ENCODE data around the gene TVP23C.
A peak's percentile ranks its signal among the peaks of the same experiment; 100 is the strongest.

The TVP23C gene

DNA sequence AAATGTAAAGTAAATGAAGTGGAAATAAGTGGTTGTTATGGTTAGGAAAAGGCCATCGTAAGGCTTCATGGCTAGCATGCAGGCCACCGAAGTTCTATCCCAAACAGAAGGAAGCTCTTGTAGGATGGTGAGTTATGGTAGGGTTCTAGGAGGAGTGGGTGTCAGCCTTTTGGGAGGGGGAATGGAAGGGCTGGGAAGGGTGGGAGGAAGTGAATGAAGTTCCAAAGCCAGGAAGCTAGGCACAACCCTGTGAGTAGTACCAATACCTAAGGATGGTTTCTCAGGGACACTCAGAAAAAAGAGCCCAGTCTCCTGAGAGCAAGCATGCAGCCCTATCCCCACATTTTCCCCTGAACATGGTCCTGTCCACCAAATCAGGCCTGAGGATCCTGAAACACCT lies 59.6 kb downstream of the TVP23C start:
- no peaks in the 10 kb centered on the region for H3K36me3 ChIP-seq (ENCODE audit: control insufficient read depth, insufficient read depth, low read length)
- H3K27me3 ChIP-seq (replicated peaks; ENCODE audit: control insufficient read depth, insufficient read depth, low read length), result no peaks in the 10 kb centered on the region
- no peak for TF ChIP-seq CTCF (IDR thresholded peaks at IDR 0.05; ENCODE audit: insufficient read depth, low read length, poor library complexity, severe bottlenecking)
- no peak overlapping the region for H3K4me3 ChIP-seq (replicated peaks; ENCODE audit: low read depth, low read length)
- no peak for DNase-seq (ENCODE audit: extremely low read depth, insufficient read length)

- DNase-seq (ENCODE audit: extremely low read depth, insufficient read length), result peak; percentile 42
- peak; percentile 92 for TF ChIP-seq CTCF (IDR thresholded peaks at IDR 0.05; ENCODE audit: insufficient read depth, low read length, poor library complexity, severe bottlenecking)
- Histone ChIP-seq H3K4me3 (replicated peaks; ENCODE audit: low read depth, low read length) (no peak overlapping the region), H3K27me3 (replicated peaks; ENCODE audit: control insufficient read depth, insufficient read depth, low read length) (no peaks in the 10 kb centered on the region), H3K36me3 (ENCODE audit: control insufficient read depth, insufficient read depth, low read length) (no peaks in the 10 kb centered on the region)
Observed at GRCh38 chr17:15502369-15503112, 60.7 kb downstream of the TVP23C start.

DNA sequence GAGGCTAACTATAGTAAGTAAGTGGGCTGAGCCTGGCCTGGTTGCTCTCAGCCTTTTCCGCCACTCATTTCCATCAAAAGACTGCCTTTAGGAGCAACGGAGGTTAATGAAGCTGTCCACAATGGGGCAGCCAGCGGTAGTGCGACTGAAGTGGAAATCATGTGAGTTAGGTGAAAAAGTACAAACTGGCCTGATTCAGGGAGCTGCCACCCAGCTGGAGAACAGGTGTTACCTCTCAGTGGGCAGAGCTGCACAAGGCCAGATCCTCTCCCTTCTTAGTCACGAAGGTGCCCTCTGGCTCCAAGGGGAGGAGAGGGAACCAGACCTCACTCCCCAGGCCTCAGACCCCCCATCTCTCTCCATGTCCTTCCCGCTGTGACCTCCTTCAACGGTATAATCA lies 61.5 kb downstream of the TVP23C start:
- H3K27me3 ChIP-seq (replicated peaks; ENCODE audit: control insufficient read depth, insufficient read depth, low read length), result no peaks in the 10 kb centered on the region
- TF ChIP-seq CTCF (IDR thresholded peaks at IDR 0.05; ENCODE audit: insufficient read depth, low read length, poor library complexity, severe bottlenecking), result no peak
- no peak overlapping the region for H3K4me3 ChIP-seq (replicated peaks; ENCODE audit: low read depth, low read length)
- no peaks in the 10 kb centered on the region for H3K36me3 ChIP-seq (ENCODE audit: control insufficient read depth, insufficient read depth, low read length)
- no peak for DNase-seq (ENCODE audit: extremely low read depth, insufficient read length)

DNA sequence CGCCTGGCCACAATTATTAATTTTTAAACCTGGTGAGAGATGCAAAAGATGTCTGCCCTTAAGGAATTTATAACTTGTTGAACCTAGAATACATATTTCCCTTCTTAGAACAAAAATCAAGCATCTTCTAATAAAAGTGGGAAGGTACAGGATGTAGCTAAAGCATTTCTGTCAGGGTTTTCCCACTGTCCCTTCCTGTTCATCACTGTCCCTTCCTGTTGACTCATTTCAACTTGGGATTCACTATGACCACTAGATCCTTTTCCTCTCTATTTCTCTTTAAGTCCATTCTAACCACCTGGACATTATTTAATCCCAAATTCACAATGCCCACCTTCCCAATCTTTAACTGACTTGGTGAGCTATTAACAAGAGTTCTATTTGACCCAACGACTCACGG lies 62.0 kb downstream of the TVP23C start:
- no peak for DNase-seq (ENCODE audit: extremely low read depth, insufficient read length)
- Histone ChIP-seq H3K4me3 (replicated peaks; ENCODE audit: low read depth, low read length) (no peak overlapping the region), H3K36me3 (ENCODE audit: control insufficient read depth, insufficient read depth, low read length) (no peaks in the 10 kb centered on the region), H3K27me3 (replicated peaks; ENCODE audit: control insufficient read depth, insufficient read depth, low read length) (no peaks in the 10 kb centered on the region)
- TF ChIP-seq CTCF (IDR thresholded peaks at IDR 0.05; ENCODE audit: insufficient read depth, low read length, poor library complexity, severe bottlenecking), result no peak

DNA sequence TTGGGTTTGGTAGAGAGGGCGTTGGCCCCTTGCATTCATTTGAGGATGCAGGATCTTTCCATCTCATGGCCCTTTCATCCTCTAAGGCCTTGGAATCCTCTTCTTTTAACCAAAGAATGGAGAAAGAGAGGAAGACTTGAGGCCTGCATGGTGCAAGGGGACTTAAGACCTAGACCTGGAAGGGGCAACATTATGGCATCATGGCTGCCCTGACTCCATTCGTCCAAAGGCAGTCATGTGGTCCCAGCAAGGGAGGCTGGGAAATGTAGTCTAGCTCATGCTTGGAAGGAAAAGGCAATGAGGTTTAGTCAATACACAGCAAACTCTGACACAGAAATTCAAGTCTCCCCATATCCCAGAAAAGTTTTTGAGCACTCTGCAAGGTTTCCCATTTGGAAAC lies 65.2 kb downstream of the TVP23C start:
- no peaks in the 10 kb centered on the region for H3K36me3 ChIP-seq (ENCODE audit: control insufficient read depth, insufficient read depth, low read length)
- TF ChIP-seq CTCF (IDR thresholded peaks at IDR 0.05; ENCODE audit: insufficient read depth, low read length, poor library complexity, severe bottlenecking), result no peak
- DNase-seq (ENCODE audit: extremely low read depth, insufficient read length), result no peak
- H3K27me3 ChIP-seq (replicated peaks; ENCODE audit: control insufficient read depth, insufficient read depth, low read length), result no peaks in the 10 kb centered on the region
- H3K4me3 ChIP-seq (replicated peaks; ENCODE audit: low read depth, low read length), result no peak overlapping the region
